Stimulated activated naive B cell treated with anti-CD40 and anti-IgM and Interleukin-4, amounts not matched to agents 10 μg/mL and 1 μg/mL and 100 μg/mL, for 72 hours (primary cell): Measurements from ENCODE around the gene PRR14L.
"Not testable (repeated sequence)": the region's sequence is repeated elsewhere in the genome, so short reads cannot be mapped to it uniquely, and the experiment has no call there.

Experiments used
- ATAC-seq, 2 donors: fragments of 150-1000 bp; cut with Tn5 transposase; replicated peaks; 2 replicates each; pipeline ENCODE4 v1.10.0; 2021; ENCODE audit warnings: moderate library complexity in 1 of 2
- DNase-seq: peaks from one replicate; pipeline ENCODE4 v3.0.0; 2021
- H3K27ac Mint-ChIP-seq: one replicate; pipeline ENCODE4 v1.8.0; 2022; ENCODE audit warnings: mild to moderate bottlenecking, mixed read lengths
- H3K27me3 Mint-ChIP-seq, 2 donors: one replicate each; pipeline ENCODE4 v1.8.0; 2022; ENCODE audit warnings: mixed read lengths in 2 of 2
- H3K36me3 Mint-ChIP-seq, 2 donors: one replicate each; pipeline ENCODE4 v1.8.0; 2022; ENCODE audit warnings: mixed read lengths in 2 of 2, mild to moderate bottlenecking in 1 of 2
- H3K4me1 Mint-ChIP-seq, 2 donors: one replicate each; pipeline ENCODE4 v1.8.0; 2022; ENCODE audit warnings: mixed read lengths in 2 of 2, mild to moderate bottlenecking in 1 of 2
- H3K4me3 Mint-ChIP-seq, 2 donors: one replicate each; pipeline ENCODE4 v1.8.0; 2022; ENCODE audit warnings: mild to moderate bottlenecking in 2 of 2, mixed read lengths in 2 of 2, moderate library complexity in 1 of 2
- H3K9me3 Mint-ChIP-seq, 2 donors: one replicate each; pipeline ENCODE4 v1.8.0; 2022; ENCODE audit warnings: mixed read lengths in 2 of 2, mild to moderate bottlenecking in 1 of 2

Gene PRR14L

GRCh38 chr22:31752096-31752847 is 2.3 kb upstream of the PRR14L start:
- peaks cover 32 to 63% of the 10 kb centered on the region in 2 donors for H3K4me1 Mint-ChIP-seq

DNA sequence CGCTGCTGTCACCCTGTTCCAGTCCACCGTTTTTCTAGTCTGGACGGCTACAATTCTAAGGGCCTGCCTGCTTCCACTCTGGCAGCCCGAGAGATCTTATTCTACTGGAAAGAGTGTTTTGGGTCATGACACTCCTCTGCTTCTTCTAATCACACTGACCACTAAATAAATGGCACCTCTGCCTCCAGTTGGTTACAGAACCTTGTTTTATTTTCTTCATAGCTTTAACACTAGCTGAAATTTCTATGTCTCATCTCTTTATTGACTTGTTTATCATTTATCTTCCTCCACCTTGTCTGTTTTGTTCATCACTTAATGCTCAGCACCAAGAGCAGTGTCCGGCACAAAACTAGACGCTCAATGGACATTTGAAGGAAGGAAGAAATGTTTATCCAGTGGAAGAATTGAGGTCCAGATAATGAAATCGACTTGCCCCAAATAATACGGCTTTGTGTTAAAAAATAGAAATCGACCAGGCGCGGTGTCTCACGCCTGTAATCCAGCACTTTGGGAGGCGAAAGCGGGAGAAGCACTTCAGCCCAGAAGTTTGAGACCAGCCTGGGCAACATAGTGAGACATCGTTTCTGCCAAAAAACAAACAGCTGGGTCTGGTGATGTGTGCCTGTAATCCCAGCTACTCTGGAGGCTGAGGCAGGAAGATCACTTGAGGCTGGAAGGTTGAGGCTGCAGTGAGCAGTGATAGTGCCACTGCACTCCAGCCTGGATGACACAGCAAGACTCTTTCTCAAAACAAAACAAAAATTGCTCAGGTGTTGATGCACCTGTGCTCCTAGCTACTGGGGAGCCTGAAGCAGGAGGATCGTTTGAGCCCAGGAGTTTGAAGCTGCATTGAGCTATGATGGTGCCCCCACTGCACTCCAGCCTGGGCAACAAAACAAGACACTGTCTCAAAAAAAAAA is 693 bp upstream of the PRR14L start:
- no peak for DNase-seq
- Mint-ChIP-seq H3K9me3 (no peaks in the 10 kb centered on the region), H3K4me1 (peaks cover 28 to 62% of the 10 kb centered on the region in 2 donors), H3K36me3 (peaks cover 7 to 12% of the 10 kb centered on the region in 2 donors), H3K27ac (peak overlapping the region; percentile 91), H3K4me3 (peak overlapping the region; percentile 86), H3K27me3 (no peaks in the 10 kb centered on the region)
- ATAC-seq, result no peak

More at GRCh38 chr22:31752096-31752847, 2.3 kb upstream of the PRR14L start:
- ATAC-seq (no peak), DNase-seq (no peak)
- Mint-ChIP-seq H3K4me3 (peak overlapping the region in 1 of 2 donors; percentile 93), H3K9me3 (no peaks in the 10 kb centered on the region), H3K27ac (no peak overlapping the region), H3K36me3 (peaks cover 5 to 12% of the 10 kb centered on the region in 2 donors), H3K27me3 (no peaks in the 10 kb centered on the region)

DNA sequence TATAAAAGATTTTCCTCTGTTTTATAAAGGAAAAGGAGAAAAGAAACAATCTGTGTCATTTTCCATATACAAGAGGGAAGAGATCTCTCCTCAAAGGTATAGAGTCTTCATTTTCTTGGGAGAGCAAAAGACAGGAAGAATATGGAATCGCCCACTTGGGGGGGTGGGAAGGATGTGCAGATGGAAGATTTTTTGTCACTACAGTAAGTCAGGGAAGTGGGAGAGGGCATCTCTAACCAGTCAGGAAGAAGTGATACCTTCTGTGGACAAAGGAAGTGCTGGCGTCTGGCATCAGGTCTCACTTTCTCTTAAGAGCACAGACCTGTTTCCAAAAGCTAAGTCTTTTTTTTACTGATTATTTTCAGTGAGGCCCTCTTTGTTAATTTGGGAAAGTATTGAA is 1.4 kb downstream of the PRR14L start:
- no peak for DNase-seq
- no peak for ATAC-seq
- H3K9me3 Mint-ChIP-seq, result no peaks in the 10 kb centered on the region
- no peaks in the 10 kb centered on the region for H3K27me3 Mint-ChIP-seq
- peaks cover 14 to 15% of the 10 kb centered on the region in 2 donors for H3K36me3 Mint-ChIP-seq
- peak overlapping the region; percentile 86 for H3K4me3 Mint-ChIP-seq
- H3K27ac Mint-ChIP-seq, result peak overlapping the region; percentile 91
- H3K4me1 Mint-ChIP-seq, result peaks cover 21 to 51% of the 10 kb centered on the region in 2 donors

DNA sequence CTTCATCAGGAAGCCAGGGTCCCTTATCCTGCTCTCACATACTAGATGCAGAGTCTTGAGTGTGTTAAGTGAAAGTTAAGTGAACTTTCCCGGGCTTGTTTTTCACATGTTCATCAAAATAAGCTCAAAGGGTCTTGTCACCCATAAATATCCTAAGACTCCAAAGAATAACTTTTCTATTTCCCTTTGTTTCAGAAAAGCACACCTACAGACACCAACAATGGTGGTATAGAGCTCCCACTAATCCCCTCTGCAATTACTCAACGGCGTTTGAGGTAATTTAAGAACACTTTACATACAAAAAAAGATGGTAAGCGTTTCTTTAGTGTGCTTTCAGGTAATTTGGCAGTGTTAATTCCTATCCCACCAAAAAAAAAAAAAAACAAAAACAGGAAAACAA is 2.5 kb downstream of the PRR14L start:
- peaks cover 21 to 22% of the 10 kb centered on the region in 2 donors for H3K36me3 Mint-ChIP-seq
- peak overlapping the region; percentile 30 to 60 for H3K4me3 Mint-ChIP-seq
- ATAC-seq, result no peak
- H3K4me1 Mint-ChIP-seq, result peaks cover 19 to 47% of the 10 kb centered on the region in 2 donors
- H3K27me3 Mint-ChIP-seq, result no peaks in the 10 kb centered on the region
- no peak overlapping the region for H3K27ac Mint-ChIP-seq
- no peak for DNase-seq
- H3K9me3 Mint-ChIP-seq, result no peaks in the 10 kb centered on the region

DNA sequence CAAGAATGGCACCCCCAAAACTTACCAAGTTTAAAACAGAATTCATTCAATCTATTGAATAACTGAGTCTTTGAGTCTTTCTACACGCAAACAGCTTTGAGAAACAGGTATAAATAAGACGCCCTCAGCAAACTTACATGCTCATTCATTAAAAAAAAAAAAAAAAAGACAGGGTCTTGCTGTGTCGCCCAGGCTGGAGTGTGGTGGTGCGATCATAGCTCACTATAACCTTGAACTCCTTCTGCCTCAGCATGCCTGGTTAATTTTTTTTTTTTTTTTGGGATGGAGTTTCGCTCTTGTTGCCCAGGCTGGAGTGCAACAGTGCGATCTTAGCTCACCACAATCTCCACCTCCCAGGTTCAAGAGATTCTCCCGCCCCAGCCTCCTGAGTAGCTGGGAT is 6.1 kb downstream of the PRR14L start:
- no peak for ATAC-seq
- no peak for DNase-seq
- no peaks in the 10 kb centered on the region for H3K27me3 Mint-ChIP-seq
- peaks cover 22 to 52% of the 10 kb centered on the region in 2 donors for H3K4me1 Mint-ChIP-seq
- peaks cover 23 to 34% of the 10 kb centered on the region in 2 donors for H3K36me3 Mint-ChIP-seq
- H3K9me3 Mint-ChIP-seq, result no peaks in the 10 kb centered on the region
- H3K27ac Mint-ChIP-seq, result no peak overlapping the region
- H3K4me3 Mint-ChIP-seq, result no peak overlapping the region

DNA sequence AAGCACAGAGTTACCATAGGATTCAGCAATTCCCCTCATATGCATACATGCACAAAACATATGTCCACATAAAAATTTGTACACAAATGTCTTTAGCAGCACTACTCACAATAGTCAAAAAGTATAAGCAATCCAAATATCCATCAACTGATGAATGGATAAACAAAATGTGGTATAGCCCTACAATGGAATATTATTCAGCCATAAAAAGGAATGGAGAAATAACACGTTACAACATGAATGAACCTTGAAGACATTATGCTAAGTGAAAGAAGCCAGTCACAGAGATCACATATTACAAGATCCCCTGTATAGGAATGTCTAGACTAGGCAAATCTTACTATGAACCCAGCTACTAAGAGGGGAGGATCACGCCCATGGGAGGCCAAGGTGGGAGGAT is 7.2 kb downstream of the PRR14L start:
- H3K27me3 Mint-ChIP-seq, result no peaks in the 10 kb centered on the region
- DNase-seq, result no peak
- H3K9me3 Mint-ChIP-seq, result no peaks in the 10 kb centered on the region
- peaks cover 28 to 43% of the 10 kb centered on the region in 2 donors for H3K36me3 Mint-ChIP-seq
- H3K27ac Mint-ChIP-seq, result peak overlapping the region; percentile 52
- no peak for ATAC-seq
- H3K4me1 Mint-ChIP-seq, result peaks cover 22 to 50% of the 10 kb centered on the region in 2 donors
- H3K4me3 Mint-ChIP-seq, result no peak overlapping the region

- Mint-ChIP-seq H3K36me3 (peaks cover 26 to 39% of the 10 kb centered on the region in 2 donors), H3K4me3 (no peak overlapping the region), H3K9me3 (no peaks in the 10 kb centered on the region), H3K4me1 (peaks cover 18 to 45% of the 10 kb centered on the region in 2 donors), H3K27ac (peak overlapping the region; percentile 59), H3K27me3 (no peaks in the 10 kb centered on the region)
- DNase-seq, result no peak
- no peak for ATAC-seq
Measured at GRCh38 chr22:31742115-31742514, 7.8 kb downstream of the PRR14L start.

DNA sequence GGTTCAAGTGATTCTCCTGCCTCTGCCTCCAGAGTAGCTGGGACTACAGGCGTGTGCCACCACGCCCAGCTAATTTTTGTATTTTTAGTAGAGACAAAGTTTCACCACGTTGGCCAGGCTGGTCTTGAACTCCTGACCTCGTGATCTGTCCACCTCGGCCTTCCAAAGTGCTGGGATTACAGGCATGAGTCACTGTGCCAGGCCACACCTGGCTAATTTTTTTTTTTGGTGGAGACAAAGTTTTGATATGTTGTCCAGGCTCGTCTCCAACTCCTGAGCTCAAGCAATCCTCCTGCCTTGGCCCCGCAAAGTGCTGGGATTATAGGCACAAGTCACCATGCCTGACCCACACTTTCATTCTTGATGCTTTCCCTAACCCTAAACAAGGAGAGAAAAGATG is 9.6 kb downstream of the PRR14L start:
- peak overlapping the region; percentile 57 for H3K27ac Mint-ChIP-seq
- DNase-seq, H3K27me3 Mint-ChIP-seq, H3K9me3 Mint-ChIP-seq, ATAC-seq, H3K4me3 Mint-ChIP-seq: not testable (repeated sequence)
- H3K36me3 Mint-ChIP-seq, result peaks cover 28 to 38% of the 10 kb centered on the region in 2 donors
- peaks cover 18 to 43% of the 10 kb centered on the region in 2 donors for H3K4me1 Mint-ChIP-seq

DNA sequence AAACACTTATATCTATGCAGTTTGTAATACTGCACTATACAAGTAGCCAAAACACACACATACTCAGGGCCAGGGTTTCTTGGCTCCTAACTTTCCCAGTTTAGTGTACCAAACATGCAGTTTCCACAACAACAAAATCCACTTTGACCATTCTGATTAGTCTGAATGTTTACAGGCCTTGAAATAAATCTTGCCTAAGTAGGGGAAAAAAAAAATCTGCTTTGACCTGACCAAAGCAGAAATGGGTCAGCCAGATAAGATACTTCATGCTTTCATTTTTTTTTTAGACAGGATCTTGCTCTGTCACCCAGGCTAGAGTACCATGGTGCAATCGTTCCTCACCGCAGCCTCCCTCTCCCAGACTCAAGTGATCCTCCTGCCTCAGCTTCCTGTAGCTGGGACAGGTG is 10.1 kb downstream of the PRR14L start:
- H3K36me3 Mint-ChIP-seq, result peaks cover 28 to 39% of the 10 kb centered on the region in 2 donors
- DNase-seq, result no peak
- no peak overlapping the region for H3K4me3 Mint-ChIP-seq
- no peak for ATAC-seq
- H3K4me1 Mint-ChIP-seq, result peaks cover 19 to 43% of the 10 kb centered on the region in 2 donors
- H3K27me3 Mint-ChIP-seq, result no peaks in the 10 kb centered on the region
- H3K27ac Mint-ChIP-seq, result no peak overlapping the region
- no peaks in the 10 kb centered on the region for H3K9me3 Mint-ChIP-seq

- H3K27ac Mint-ChIP-seq, result peak overlapping the region; percentile 43
- no peak overlapping the region for H3K4me3 Mint-ChIP-seq
- no peak for ATAC-seq
- peaks cover 35 to 44% of the 10 kb centered on the region in 2 donors for H3K36me3 Mint-ChIP-seq
- no peaks in the 10 kb centered on the region for H3K27me3 Mint-ChIP-seq
- DNase-seq, result no peak
- peaks cover 24 to 49% of the 10 kb centered on the region in 2 donors for H3K4me1 Mint-ChIP-seq
- no peaks in the 10 kb centered on the region for H3K9me3 Mint-ChIP-seq
Measured at GRCh38 chr22:31738566-31738965, 11.4 kb downstream of the PRR14L start.

- H3K9me3 Mint-ChIP-seq, result no peaks in the 10 kb centered on the region
- no peaks in the 10 kb centered on the region for H3K27me3 Mint-ChIP-seq
- H3K36me3 Mint-ChIP-seq, result peaks cover 38 to 46% of the 10 kb centered on the region in 2 donors
- H3K4me3 Mint-ChIP-seq, result no peak overlapping the region
- no peak for DNase-seq
- H3K27ac Mint-ChIP-seq, result no peak overlapping the region
- no peak for ATAC-seq
- peaks cover 27 to 52% of the 10 kb centered on the region in 2 donors for H3K4me1 Mint-ChIP-seq
Measured at GRCh38 chr22:31737932-31738331, 12.0 kb downstream of the PRR14L start.

DNA sequence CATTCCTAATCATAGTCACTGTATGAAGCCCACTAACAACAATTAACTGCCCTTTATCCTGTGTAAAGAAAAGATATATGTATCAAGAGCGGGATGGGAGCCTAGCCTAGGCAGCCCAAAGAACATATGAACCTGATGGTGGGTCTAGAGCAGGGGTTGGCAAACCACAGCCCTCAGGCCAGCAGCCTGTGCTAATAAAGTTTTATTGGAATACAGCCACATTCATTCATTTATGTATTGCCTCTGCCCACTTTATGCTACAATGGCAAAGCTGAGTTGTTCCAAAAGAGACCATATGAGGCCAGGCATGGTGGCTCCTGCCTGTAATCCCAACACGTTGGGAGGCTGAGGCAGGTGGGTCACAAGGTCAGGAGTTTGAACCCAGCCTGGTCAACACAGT is 13.5 kb downstream of the PRR14L start:
- ATAC-seq (no peak), DNase-seq (no peak)
- H3K9me3 Mint-ChIP-seq, result no peaks in the 10 kb centered on the region
- H3K36me3 Mint-ChIP-seq, result peaks cover 32 to 41% of the 10 kb centered on the region in 2 donors
- H3K4me3 Mint-ChIP-seq, result no peak overlapping the region
- H3K4me1 Mint-ChIP-seq, result peaks cover 24 to 49% of the 10 kb centered on the region in 2 donors
- H3K27me3 Mint-ChIP-seq, result no peaks in the 10 kb centered on the region
- no peak overlapping the region for H3K27ac Mint-ChIP-seq

DNA sequence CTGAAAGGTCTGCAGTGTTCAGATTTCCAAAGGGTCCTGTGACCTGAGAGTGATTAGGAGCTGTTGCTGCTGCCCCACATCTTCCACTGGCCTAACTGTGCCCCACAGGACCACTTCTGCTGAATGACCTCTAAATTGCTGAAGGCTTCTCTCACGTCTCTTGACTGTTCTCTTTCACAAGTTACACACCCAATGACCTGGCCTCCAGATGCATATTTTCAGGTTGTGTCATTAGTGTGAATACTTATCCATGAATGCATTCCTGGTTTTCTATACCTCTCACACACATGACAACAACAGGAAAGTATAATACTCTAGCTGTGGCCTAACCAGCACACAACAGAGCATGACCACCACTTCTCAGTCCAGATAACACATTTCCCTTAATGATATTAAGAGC is 15.4 kb downstream of the PRR14L start:
- Mint-ChIP-seq H3K36me3 (peaks cover 28 to 34% of the 10 kb centered on the region in 2 donors), H3K4me1 (peaks cover 22 to 44% of the 10 kb centered on the region in 2 donors), H3K27ac (no peak overlapping the region), H3K27me3 (no peaks in the 10 kb centered on the region), H3K4me3 (no peak overlapping the region), H3K9me3 (no peaks in the 10 kb centered on the region)
- DNase-seq, result no peak
- no peak for ATAC-seq

DNA sequence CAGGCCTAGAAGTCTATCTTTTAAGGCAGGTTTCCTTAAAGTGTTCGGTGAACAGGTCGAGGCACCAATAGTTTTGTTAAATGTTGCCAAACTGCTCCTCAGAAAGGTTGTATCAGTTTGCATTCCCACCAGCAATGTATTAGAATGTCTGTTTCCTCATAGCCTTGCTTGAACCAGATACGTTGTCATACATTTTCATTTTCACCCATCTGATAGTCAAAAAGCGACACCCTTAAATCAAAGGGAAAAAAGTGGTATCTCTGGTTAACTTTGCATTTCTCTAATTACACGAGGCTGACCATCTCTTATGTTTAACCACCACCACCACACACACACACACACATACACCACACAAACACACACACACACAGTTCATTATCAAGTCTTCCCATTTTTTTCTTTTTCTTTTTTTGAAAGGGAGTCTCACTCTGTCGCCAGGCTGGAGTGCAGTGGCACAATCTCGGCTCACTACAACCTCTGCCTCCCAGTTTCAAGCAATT is 16.3 kb downstream of the PRR14L start:
- peak overlapping the region; percentile 3 for H3K27ac Mint-ChIP-seq
- no peaks in the 10 kb centered on the region for H3K27me3 Mint-ChIP-seq
- H3K9me3 Mint-ChIP-seq, result no peaks in the 10 kb centered on the region
- peaks cover 24 to 33% of the 10 kb centered on the region in 2 donors for H3K36me3 Mint-ChIP-seq
- no peak for ATAC-seq
- no peak for DNase-seq
- H3K4me1 Mint-ChIP-seq, result peaks cover 18 to 38% of the 10 kb centered on the region in 2 donors
- no peak overlapping the region for H3K4me3 Mint-ChIP-seq
